GM10266 (cell line): ENCODE data around the gene TMEM128.

Experiments
- DNase-seq: peaks from one replicate; pipeline ENCODE4 v3.0.0; 2012; ENCODE audit errors: extremely low spot score
- CTCF ChIP-seq: IDR thresholded peaks from 2 replicates; pipeline ENCODE4 v1.5.1; 2012; ENCODE audit warnings: mild to moderate bottlenecking, low read depth; ENCODE audit not compliant: control insufficient read depth, insufficient read depth; ENCODE audit errors: missing control alignments

TMEM128 gene

GRCh38 chr4:4288098-4288497 is 40.1 kb upstream of the TMEM128 start:
- no peak for TF ChIP-seq CTCF
- DNase-seq = no peak

GRCh38 chr4:4284827-4285618 is 37.0 kb upstream of the TMEM128 start:
- no peak for DNase-seq
- no peak for TF ChIP-seq CTCF

- no peak for TF ChIP-seq CTCF
- no peak for DNase-seq
Measured at GRCh38 chr4:4281787-4282186, 33.8 kb upstream of the TMEM128 start.

- TF ChIP-seq CTCF = no peak
- no peak for DNase-seq
Measured at GRCh38 chr4:4277531-4277930, 29.5 kb upstream of the TMEM128 start.

GRCh38 chr4:4274226-4274625 is 26.2 kb upstream of the TMEM128 start:
- DNase-seq = no peak
- TF ChIP-seq CTCF = no peak

GRCh38 chr4:4271912-4272311 is 23.9 kb upstream of the TMEM128 start:
- no peak for TF ChIP-seq CTCF
- DNase-seq = no peak

- no peak for DNase-seq
- no peak for TF ChIP-seq CTCF
Measured at GRCh38 chr4:4270529-4270928, 22.5 kb upstream of the TMEM128 start.
